Liver (tissue), 2 donors: ENCODE results near the gene MKI67.

Experiments
- GABPA ChIP-seq, 2 donors: IDR thresholded peaks in 1 of 2; conservative IDR thresholded peaks in 1 of 2; 2 replicates each; pipeline ENCODE4 v1.6.1; 2016; ENCODE audit warnings: antibody characterized with exemption in 2 of 2, mild to moderate bottlenecking in 1 of 2, moderate library complexity in 1 of 2
- MAX ChIP-seq: IDR thresholded peaks from 2 replicates; pipeline ENCODE4 v1.6.1; 2016; ENCODE audit warnings: antibody characterized with exemption
- YY1 ChIP-seq: IDR thresholded peaks from 2 replicates; pipeline ENCODE4 v1.6.1; 2016; ENCODE audit warnings: antibody characterized with exemption, mild to moderate bottlenecking
- donor health status: healthy.

- no peak for TF ChIP-seq GABPA (IDR thresholded peaks at IDR 0.05 in 1 of 2, conservative IDR thresholded peaks at IDR 0.05 in 1 of 2)
- TF ChIP-seq YY1 = no peak
- no peak for TF ChIP-seq MAX
Observed at GRCh38 chr10:128068398-128069285, 57.6 kb downstream of the MKI67 start.
